NCI-H345 (cell line): ENCODE measurements around the gene BAK1.

Experiments
- DNase-seq: peaks from one replicate; lab custom pipeline; 2025; lab: John Stamatoyannopoulos, UW

The BAK1 gene

DNA sequence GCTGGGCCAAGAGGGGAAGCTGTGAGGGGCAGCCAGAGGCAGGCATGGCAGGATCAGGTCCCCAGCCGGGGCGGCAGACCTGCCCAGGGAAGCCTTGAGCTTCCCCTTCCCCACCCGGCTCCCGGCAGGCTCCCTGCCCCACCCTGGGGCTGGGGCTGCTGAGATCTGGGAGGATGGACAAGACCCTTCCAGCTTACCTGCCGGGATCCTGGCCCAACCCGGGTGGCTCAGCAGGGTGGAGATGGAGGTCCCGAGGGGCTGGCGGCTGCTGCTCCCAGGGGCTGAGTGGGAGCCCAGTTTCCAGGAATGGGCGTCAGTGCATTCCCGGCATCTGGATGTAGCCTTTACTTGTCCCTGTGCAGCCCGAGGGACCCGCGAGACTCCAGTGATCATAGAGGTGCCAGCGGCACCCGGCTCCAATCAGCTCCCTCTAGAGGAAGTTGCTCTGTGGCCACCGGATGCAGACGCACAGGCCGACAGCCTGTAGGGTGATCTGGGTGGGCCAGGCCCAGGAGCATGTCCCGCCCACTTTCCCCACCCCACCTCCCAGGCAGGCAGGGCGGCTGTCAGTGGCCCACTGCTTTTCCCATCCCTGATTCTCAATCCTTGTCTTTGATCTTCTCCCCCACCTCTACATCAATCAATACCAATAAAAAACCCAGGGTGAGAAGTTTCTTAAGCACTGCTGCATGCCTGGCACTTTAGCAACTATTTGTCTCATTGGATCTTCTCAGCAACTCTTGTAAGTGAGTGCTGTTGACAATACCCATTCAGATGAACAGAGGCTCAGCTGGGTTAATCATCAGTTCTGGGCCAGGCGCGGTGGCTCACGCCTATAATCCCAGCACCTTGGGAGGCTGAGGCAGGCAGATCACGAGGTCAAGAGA lies at the start of gene BAK1:
TSS of gene BAK1 (minus strand) at position 449 of the 887 bp plus-strand sequence. CDS start 2,672 bp downstream, outside the sequence.
- DNase-seq: peak; percentile 90

DNA sequence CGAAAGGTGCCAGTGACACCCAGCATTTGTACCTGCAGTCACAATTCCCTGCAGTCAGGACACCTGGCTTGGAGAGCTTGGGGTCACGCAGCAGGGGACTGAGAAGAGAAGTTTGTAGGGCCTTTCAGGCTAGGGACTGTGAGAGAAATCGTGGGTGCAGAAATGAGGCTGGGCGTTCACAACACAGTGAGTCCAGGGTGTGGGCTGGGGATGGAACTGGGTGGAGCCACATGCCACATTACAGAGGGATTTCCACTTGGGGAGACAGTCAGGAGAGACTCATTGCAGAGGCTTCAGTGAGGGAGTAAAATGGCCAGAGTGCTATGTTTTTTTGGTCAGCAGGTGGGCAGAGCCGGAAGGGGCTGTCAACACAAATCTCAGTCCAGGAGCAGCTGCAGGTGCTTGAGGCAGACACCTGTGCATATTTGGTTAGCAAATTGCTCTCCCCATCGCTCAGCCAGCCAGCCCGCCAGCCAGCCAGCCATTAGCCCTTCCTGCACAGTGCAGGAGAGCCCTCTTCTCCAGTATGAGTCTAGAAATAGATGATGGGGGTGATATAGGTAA lies 48.4 kb upstream of the BAK1 start:
- DNase-seq: peak; percentile 78

DNA sequence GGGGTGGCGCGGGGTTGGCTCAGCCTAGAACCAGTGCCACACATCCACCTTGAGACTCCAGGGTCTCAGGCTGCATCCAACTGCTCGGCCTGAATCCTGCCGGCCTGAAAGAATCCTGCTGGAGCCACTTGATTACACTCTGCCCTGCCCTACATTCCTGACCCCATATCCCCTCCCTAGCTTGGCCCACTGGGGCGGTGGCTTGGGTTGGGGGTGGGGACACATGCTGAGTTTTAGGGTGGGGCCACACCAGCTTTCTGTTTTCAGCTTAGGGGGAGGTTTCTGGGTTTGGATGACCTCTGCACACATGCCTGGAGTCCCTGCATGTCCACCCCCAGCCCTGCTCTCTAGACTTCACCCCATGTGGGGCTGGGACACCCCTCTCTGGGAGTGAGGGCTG lies 47.8 kb upstream of the BAK1 start:
- DNase-seq: no peak

DNA sequence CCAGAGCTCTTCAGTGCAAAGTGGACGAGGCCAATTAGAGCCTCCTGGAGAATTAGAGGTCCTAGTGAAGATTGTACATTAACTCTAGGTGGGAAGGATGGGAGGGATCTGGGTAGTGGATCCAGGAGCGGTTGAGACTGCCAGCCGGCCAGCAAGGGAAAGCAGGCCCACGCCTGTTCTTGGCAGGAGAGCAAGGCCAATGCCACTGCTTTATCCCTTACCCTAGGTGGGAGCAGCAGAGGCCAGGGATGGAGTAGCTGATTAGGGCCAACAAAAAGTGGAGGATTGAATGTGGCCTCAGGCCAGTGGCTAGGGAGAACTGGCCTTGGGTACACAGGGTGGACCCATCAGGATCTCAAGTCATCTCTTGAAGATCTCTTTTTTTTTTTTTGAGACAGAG lies 44.8 kb upstream of the BAK1 start:
- DNase-seq: no peak

DNA sequence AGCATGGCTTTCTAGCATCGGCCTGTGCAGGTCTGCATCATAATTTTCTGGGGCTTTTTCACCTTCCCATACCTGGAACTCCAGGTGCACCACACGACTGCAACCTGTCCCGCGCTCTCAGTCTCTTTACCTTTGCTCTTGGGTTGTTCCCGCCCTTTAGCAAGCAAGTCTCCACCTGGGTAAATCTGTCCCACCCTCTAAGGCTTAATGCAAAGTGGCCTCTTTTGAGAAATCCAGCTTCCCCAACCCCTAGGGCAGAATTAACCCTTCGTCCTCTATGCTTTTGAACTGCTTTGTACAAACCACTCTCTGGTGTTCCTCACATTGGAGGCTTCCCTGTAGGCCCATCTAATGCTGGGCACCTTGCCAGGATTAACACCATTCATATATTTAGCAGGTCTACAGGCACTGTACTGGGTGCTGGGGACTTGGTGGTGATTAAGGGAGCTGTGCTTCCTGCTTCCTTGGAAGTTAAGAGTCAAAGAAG lies 43.9 kb upstream of the BAK1 start:
- DNase-seq: no peak

DNA sequence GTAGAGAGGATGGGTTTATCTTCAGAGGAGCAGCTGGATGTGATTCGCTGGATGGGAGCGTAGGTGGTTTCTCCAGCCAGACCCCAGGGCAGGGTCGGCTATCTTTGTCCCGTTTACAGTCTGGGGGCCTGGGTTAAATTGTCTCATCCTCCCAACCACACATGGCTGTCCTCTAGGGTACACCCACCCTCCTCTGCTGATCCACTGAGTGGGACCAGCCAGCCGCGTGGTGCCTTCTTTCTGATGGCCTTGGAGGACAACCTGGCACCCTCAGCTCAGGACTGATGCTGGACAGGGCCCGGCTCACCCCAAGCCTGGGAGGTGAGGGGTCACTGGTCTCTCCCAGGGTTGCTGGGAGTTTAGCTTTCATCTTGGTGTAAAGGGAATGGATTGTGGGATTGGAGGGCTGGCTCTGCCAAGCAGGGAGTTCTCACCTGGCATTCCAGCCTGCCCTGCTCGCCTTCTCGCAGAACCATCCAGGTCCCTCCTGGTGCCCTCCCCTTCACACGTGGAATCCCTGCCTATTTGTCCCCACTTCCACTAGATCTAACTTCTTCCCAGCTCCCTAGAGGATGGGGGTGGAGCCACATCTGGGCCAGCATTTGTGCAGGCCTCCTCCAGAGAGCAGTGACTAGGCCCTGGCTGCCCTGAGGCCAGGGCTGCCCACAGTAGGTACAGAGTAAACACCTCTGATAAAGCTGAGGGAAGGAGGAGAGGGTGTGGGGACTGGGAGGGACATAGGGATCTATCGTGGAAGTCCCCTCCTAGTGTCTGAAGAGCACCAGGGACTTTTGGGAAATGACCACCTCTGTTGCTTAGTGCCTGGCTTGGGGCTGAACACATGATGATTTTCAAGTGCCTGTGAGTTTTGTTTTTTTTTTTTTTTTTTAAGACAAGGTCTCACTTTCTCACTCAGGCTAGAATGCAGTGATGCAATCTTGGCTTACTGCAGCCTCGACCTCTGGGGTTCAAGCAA lies 42.7 kb upstream of the BAK1 start:
- DNase-seq: peak; percentile 7

DNA sequence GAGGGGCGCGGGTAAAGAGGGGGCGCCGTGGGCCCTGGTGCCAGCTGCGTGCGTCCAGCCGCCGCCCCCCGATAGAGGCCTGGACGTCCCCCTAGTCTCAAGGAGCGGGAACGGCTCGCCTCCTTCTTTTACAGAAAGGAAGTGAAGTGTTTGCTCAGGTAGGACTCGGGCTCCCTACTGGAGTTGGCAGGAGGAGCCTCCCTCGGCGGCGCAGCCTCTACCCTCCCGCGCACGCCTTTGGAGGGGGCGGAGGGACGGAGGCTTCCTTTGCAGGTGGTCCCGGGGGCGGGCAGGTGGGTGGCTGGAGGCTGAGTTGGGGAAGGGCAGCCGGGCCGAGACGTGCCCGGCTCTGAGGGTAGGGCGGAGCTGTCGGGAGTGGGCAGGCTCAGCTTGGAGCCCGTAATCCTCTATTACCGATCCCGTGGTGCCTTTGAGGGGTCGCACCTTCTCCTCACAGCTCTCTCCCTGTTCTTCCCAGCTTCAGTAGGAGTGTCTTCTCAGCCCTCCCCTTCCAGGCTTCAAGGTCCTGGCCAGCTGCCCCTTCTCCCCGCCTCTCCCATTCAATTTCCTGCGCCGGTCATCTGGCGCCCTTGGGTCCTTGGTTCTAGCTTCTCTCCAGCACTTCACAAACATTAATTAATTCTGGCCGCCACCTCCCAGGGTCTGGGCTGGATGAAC lies 41.8 kb upstream of the BAK1 start:
- peak; percentile 56 for DNase-seq

DNA sequence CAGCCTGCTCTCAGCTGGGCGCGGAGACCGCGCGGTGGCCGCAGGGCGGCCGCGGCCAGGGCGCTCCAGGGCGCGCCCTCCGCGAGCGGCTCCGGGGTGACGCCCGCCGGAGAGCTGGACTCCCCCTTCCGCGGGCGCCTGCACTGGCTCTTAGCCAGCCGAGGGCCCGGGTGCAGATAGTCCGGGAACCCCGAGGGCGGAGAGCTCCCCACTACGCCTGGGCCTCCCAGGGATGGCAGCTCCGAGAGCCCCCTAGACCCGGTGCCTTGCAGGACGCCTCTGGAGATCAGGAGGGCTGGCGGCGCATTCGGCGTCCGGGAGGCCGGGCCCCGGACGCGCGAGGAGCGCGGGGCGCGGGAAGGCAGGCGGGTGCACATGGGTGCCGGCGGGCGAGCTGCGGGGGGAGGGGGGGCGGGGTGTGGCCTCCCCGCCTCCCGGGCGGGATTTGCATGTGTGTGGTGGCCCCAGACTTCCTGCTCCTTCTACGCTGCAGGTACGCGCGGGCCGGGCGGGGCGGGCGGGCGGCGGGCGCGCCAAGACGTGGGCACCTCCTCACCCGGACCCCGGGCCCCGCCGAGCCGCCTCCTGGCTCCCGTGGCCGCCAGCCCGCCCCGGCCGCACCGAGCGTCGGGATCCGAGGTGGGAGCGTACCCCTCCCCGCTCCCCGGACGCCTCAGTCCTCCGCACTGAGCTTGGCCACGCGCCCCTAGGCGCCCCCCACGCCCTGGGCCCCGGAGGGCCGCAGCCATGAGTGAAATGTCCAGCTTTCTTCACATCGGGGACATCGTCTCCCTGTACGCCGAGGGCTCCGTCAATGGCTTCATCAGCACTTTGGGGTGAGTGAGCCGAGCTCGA lies 41.0 kb upstream of the BAK1 start, which contains the start of gene ITPR3:
TSS of gene ITPR3 (plus strand) at position 467 of the 855 bp plus-strand sequence. CDS start at position 748, 281 bp downstream.
- DNase-seq: peak; percentile 65

DNA sequence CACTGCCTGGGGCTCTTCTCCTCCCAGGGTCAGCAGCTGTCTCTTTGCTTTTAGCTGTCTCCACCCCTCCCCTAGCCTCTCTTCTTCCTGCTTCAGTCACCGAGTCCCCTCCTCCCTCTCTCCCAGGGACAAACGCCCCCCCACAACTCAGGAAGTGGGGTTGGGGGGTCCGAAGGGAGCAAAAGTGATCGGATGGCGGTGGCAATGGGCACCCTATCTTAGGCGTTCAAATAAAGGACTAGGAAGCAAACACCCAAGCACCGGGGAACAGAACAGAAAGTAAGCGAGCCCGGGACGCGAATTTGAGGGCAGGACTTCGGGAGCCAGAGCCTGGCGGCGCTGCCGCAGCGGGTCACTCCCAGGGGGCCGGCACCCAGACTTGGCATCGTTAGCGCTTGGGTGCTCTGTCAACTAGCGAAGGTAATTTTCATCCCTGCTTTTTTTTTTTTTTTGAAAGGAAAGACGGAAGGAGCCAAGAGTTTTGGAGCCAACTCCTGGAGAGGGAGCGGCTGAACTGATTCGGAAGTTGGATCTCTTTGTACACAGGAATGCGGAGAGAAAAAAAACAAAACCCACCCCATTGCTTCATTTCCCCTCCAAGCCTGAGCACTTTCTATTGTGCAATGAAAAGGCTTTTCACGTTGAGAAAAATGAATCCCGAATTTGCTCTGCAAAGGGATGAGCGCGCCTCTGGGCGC lies 40.2 kb upstream of the BAK1 start:
- DNase-seq: peak; percentile 50

DNA sequence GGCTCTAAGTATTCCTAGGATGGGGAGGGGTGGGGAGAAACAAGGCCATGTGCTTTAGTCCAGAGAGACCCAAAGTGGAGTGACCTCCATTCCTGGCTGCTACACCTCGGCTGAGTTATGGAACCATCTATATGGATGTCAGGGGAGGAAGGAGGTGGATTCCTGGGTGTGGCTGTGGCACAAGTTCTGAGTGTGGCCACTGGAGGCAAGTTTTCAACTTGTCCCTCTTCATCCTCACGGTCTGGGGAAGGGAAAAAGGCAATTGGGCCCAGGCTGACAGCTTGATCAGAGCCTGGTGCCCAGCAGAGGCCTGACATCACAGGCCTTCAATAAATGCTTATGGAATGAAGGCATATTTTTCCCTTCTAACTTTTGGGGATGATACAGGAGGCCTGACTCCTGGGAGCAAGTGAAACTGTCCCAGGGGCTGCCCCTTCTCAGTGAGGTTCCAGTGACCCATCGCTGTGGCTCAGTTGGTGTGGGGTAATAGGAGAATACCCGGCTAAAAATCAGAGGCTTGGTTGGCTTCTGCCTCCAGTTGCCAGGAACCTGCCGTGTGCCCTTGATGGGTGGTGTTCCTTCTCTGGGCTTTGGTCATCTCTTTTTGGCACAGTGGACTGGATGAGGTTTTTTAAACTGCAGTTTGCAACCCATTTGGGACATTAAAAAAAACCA lies 39.2 kb upstream of the BAK1 start:
- no peak for DNase-seq

DNA sequence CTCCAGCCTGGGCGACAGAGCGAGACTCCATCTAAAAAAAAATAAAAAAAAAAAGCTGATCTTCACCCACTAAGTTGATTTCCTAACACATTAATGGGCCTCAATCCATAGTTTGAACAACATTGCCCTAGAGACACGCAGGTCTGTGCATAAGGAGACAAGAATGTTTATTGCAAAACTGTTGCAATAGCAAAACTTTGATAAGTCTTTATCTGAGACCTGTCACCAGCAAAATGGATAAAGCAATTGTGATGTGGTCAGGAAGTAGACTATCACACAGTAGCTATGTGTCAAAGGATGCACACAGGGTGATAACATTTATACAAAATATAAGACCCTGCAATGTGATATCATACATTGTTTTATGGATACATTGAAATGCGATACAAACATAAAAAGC lies 36.8 kb upstream of the BAK1 start:
- no peak for DNase-seq

DNA sequence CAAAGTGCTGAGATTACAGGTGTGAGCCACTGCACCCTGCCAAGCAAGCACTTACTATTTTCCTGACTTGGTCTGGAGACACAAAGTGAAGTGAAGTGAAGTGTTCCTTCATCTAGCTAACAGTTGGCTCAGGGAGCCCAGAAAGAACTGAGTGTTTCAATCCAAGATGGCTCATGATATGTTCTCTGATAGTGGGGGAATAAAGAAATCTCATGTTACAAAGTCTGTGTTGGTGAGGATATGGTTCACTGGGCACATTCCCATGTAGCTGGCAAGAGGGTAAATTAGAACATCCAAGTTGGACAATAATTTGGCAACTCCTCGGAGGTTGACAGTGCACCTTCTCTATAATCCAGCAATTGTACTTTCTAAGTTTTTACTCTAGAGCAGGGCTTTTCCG lies 36.0 kb upstream of the BAK1 start:
- DNase-seq: no peak

DNA sequence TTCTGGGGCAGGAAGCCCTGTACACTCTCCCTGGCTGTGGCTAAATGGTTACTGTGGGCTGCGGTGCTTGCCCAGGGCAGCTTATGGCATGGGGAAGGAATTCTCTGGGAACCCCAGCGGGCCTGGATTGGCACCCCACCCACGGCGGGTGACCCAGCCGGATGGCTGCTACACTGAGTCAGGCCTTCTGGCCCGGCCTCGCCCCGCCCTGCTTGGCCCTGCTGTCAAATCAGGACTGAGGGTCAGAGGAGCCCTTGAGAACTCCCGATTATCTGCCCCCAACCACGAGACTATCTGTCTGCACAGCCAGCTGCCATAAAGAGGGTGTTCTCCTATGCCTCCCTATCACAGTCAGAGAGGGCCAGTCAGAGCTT lies 33.7 kb upstream of the BAK1 start:
- DNase-seq: no peak

DNA sequence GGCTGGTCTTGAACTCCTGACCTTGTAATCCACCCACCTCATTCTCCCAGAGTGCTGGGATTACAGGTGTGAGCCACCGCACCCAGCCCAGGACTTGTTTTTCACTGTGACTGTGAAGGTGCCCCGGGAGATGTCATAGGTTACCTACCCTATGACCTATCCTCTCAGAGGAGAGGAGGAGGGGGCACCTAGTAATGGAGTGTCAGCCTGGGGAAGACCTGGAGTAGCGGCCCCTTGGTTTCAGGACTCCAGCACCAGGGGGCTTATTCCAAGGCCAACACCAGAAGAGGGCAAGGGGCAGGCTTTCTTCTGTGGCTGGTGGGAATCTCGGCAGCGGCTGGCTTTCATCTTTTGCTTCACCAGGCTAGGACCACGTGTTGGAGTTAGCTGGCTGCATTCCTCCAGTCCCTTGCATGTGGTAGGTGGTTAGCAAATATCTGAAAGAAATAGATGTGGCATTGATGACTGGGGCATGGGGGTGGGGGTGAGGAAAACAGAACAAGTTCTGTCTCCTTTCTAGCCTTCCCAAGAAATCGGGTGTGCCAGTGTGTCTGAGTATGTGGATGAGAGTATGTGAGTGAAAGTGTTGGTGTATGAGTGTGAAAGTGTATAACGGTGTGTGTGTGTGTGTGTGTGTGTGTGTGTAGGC lies 33.2 kb upstream of the BAK1 start:
- DNase-seq: no peak

DNA sequence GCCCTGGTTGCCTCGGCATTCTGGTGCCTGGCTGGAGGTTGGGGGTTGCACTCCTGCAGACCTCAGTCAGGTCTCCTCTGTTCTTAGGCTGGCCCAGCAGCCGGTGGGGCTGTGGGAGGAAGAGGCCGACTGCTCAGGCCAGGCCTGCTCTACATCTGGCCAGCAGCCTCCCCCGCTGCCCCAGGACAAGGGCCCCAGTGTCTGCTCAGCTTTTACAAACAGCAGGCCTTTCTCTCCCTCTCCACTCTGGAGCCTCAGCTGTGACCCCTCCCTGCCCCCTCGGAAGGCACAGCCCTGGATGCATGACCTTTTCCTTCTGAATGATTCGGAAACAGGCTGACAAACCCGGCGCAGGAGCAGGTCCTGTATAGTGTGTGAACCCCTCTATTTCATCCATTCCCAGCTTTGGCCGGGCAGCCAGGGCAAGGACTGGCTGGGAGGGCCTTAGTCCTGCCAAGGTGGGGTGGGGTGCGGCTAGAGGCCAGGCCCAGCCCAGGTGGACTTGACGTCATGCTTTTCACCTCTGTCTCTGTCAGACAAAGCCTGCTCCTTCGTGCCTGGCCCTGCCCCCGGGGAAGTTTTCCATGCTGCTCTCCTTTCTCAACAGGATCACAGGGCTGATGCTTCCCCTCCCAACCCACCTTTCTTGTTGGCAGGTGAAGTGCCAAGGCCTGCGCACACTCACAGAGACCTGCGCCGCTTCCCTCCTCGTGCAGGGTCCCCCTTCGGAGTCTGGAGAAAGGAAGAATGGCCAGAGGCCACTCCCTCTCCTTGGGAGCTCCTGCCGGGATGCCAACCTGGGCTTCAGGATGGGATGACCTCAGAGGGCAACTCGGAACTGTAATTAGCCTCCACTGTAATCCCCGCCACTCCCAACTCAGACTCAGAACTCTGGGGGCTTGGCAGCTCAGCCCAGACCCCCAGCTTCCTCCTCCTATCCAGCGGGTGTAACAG lies 31.0 kb upstream of the BAK1 start:
- DNase-seq: no peak

DNA sequence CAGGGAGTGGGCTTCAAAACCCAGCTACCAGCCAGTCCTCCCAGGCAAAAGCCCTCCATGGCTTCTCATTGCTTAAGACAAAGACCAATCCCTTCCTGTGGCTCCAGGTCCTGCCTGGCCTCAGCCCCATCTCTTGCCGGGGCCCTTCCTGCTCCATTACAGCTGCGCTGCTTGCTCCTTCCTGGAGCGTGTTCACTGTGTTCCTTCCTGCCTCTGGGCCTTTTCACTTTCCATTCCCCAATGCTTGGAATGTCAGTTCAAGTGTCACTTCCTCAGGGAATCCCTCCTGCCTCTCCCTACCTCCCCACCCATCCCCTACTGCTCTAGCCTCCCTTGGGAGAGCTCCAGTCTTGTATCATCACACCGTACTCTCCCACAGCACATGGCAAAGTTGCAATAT lies 30.0 kb upstream of the BAK1 start:
- no peak for DNase-seq

DNA sequence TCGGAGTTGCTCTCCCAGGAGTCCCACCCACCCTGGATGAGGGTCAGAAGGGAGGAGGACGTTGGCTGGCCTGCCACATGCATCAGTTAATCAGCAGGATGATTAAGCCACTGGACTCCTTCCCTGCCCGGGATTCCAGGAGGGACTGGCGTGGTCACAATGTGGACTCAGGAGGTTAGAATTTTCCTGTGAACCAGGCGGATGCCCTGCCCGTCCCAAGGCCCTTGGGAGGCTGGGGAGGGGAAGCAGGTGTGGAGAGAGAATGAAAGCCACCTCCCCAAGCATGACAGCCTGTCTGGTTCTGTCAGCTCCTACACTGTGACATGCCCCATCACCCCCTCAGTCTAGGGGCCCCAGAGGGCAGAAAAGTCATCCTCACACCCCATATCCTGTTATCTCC lies 29.5 kb upstream of the BAK1 start:
- DNase-seq: no peak

DNA sequence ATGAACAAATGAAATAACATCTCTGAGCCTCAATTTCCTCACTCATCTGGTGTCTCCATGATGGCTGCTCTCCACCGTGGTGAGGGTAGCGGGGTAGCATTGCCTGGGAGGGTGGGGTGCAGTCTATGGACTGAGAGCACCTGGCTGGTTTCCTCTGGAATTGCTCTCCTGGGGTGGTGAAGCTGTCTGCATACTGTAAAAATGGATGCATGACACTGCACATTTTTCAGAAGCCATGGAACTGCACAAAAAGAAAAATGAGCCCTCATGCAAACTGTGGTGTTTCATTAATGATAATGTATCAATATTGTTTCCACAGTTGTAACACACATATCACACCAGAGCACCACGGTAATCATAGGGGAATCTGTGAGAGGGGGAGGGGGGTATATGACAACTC lies 28.9 kb upstream of the BAK1 start:
- no peak for DNase-seq
